Stimulated activated CD8-positive, alpha-beta memory T cell treated with anti-CD3 and anti-CD28 coated beads, Interleukin-15, amount 100 ng/mL, for 1 hour (primary cell): ENCODE data around the gene CTAGE6.
"Not testable (repeated sequence)": the region's sequence is repeated elsewhere in the genome, so short reads cannot be mapped to it uniquely, and the experiment has no call there.

ENCODE experiments used
- DNase-seq: peaks from one replicate; pipeline ENCODE4 v3.0.0-alpha.2; 2020; ENCODE audit warnings: low read depth

The CTAGE6 gene

DNA sequence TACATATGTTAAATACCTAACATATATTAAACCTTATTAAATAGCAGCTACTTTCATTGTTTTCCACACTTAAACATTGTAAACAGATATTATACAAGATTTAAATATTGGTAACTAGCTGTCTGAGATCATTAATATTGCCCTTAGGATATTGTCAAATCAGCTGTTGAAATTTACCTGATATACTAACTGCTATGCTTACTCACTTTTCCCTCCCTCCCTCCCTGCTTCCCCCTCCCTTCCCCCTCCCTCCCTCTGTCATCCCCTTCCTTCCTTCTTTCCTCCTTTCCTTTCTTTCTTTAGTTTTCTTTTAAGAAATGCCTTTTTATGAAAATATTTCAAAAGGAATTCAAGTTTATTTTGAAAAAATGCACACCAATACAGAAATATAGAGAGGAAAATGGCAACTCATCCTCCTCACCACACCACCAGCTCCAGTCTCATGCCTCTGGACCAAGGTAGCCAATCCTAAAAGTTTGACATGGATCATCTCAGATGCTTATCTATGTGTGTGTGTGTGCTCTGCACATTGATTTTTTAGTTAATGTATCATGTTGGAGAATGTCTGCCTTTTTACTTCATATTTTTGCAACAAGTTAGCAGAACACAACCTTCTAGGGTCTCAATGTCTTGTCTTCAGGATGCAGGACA is 41.8 kb downstream of the CTAGE6 start:
- not testable (repeated sequence) for DNase-seq

DNA sequence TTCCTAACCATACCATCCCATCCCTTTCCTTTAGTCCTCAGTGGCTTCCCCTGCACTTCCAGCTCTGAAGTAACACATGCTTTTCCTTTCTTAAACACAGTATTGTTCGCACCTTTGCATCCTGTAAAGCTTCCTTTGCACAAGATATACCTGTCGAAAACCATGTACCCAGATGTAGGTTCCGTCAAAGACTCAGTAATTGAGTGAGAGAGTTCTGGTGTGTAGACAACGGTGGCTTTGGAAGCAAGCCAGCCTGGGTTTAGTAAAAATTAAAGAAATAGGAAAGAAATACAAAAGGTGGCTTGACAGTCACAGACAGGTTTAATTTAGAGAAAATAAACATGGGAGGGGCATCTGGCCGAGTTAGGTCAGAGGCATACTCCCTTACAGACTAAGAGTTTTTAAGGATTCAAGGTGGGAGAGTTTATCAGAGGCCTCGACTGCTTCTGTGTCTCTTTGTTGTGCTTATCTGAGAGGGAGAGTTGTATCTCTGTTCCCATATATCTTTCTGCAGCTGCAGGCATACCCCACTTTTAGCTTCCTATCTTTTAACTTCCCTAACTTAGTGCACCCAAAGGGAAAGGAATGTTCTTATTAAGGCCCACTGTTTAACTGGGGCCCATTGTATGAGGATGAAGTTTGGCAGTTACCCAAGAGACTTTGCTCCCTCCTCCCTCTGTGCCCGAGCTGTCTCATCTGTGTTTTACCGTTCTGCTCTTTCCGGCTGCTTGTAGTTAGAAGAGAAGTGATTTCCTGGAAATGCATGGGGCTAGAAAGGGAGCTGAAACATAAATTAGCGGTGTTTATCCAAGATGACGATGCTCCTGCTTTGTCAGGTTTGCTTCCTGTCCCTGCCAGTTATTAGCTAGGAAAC is 42.7 kb downstream of the CTAGE6 start:
- DNase-seq: not testable (repeated sequence)

DNA sequence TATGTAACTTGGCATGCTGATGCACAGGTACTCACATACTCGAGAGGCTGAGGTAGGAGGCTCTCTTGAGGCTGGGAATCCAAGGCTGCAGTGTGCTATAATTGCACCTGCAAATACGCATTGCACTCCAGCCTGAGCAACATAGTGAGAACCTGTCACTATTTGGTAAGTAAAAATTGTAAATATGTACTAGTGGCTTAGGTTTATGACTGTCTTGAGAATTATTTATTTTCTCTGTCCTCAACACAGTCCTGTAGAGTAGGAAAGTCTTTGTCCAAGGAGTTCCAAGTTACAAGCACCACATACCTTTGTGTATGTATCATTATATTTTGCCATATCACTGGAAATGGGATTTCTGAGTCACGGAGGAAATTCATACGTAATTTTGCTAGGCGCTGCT is 45.1 kb downstream of the CTAGE6 start:
- not testable (repeated sequence) for DNase-seq

DNA sequence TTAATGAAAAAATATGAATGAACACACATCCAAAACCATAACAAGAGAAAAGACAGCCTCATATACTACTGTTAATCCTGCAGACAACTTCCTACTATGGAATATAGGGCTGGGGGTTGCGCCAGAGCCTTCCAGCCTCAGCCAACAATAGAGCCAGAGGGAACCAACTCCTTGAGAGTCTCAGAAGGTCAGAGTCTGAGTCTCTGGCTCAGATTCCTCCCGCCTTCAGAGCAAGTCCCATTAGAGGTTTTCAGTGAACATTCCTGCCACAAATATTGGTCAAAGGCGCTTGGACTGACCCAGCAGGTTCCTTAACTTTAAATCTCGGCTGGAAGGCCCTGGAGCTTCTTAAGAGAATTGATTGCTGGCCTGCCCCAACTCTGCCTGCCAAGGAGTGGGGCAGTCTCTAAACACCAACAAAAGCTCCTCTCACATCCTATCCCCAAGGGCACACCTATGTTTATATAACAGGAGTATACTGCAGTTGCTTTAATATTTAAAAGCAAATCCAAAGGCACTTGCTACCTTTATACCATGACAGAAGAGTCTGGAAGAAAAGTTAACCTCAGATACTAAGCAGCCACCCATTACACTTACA is 45.7 kb downstream of the CTAGE6 start:
- not testable (repeated sequence) for DNase-seq

DNA sequence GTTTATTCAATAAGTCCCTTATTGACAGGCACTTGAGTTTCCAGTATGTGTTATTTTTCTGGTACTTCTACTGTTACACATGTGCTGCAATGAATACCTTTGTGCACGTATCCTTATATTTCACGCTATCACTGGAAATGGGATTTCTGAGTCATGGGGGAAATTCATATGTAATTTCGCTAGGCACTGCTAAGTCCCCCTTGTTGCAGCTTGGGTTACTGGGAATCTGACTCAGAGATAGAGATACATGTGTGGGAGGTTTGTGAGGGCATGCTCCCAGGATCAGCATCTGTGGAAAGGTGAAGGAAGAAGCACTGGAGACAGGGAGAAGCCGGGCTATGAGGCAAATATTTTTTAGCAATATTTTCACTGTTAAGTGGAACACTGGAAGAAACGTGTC is 47.6 kb downstream of the CTAGE6 start:
- DNase-seq: not testable (repeated sequence)
